ENCODE results near the gene BCL11B.

Gene BCL11B

GRCh38 chr14:99173086-99173485 is 98.9 kb downstream of the BCL11B start:
- in situ Hi-C loops (cut with HindIII; ENCODE audit: low sequenced_read_pairs) = no loop called here
- no peak for TF ChIP-seq CTCF (IDR thresholded peaks at IDR 0.05; ENCODE audit: low read depth, low read length, missing control alignments)
- no peak overlapping the region for H3K4me3 ChIP-seq (ENCODE audit: low read depth, low read length)
- no peak for DNase-seq (ENCODE audit: low read depth)

GRCh38 chr14:99171396-99171795 is 100.6 kb downstream of the BCL11B start:
- no peak for TF ChIP-seq CTCF (IDR thresholded peaks at IDR 0.05; ENCODE audit: low read depth, low read length, missing control alignments)
- in situ Hi-C loops (cut with HindIII; ENCODE audit: low sequenced_read_pairs) = no loop called here
- no peak overlapping the region for H3K4me3 ChIP-seq (ENCODE audit: low read depth, low read length)
- DNase-seq (ENCODE audit: low read depth) = no peak

GRCh38 chr14:99169776-99170356 is 102.1 kb downstream of the BCL11B start:
- TF ChIP-seq CTCF (IDR thresholded peaks at IDR 0.05; ENCODE audit: low read depth, low read length, missing control alignments) = no peak
- no peak for DNase-seq (ENCODE audit: low read depth)
- H3K4me3 ChIP-seq (ENCODE audit: low read depth, low read length) = no peak overlapping the region
- in situ Hi-C loops (cut with HindIII; ENCODE audit: low sequenced_read_pairs) = no loop called here

GRCh38 chr14:99168330-99168729 is 103.7 kb downstream of the BCL11B start:
- DNase-seq (ENCODE audit: low read depth) = no peak
- in situ Hi-C loops (cut with HindIII; ENCODE audit: low sequenced_read_pairs) = no loop called here
- no peak overlapping the region for H3K4me3 ChIP-seq (ENCODE audit: low read depth, low read length)
- no peak for TF ChIP-seq CTCF (IDR thresholded peaks at IDR 0.05; ENCODE audit: low read depth, low read length, missing control alignments)

- in situ Hi-C loops (cut with HindIII; ENCODE audit: low sequenced_read_pairs) = no loop called here
- no peak overlapping the region for H3K4me3 ChIP-seq (ENCODE audit: low read depth, low read length)
- no peak for TF ChIP-seq CTCF (IDR thresholded peaks at IDR 0.05; ENCODE audit: low read depth, low read length, missing control alignments)
- DNase-seq (ENCODE audit: low read depth) = no peak
Measured at GRCh38 chr14:99166506-99166905, 105.5 kb downstream of the BCL11B start.

- no peak for DNase-seq (ENCODE audit: low read depth)
- no peak for TF ChIP-seq CTCF (IDR thresholded peaks at IDR 0.05; ENCODE audit: low read depth, low read length, missing control alignments)
- in situ Hi-C loops (cut with HindIII; ENCODE audit: low sequenced_read_pairs) = no loop called here
- H3K4me3 ChIP-seq (ENCODE audit: low read depth, low read length) = no peak overlapping the region
Measured at GRCh38 chr14:99164712-99165111, 107.3 kb downstream of the BCL11B start.
